BJ (cell line): ENCODE results near the gene RPL10. TPM values are rescaled to one million over a fixed set of nuclear protein-coding genes. Genes with fewer than 3 reads are reported as not detected.
A peak's percentile ranks its signal among the peaks of the same experiment; 100 is the strongest.

Source experiments
- CTCF ChIA-PET: fragments of 350-600 bp; formaldehyde crosslinking; extraction: SDS; loops from one replicate; lab custom pipeline; 2021; ENCODE audit warnings: antibody characterized with exemption, inconsistent platforms; lab: Yijun Ruan, JAX
- POLR2A ChIA-PET: fragments of 300-600 bp; sonication (Branson Sonifier 250); formaldehyde crosslinking; extraction: SDS; loops from one replicate; lab custom pipeline; 2021; ENCODE audit warnings: antibody characterized with exemption; lab: Charles Lee
- DNase-seq: peaks from one replicate; pipeline ENCODE4 v3.0.0-alpha.2; 2011; ENCODE audit warnings: low read depth
- H3K27me3 ChIP-seq: 2 replicates; pipeline ENCODE4 v1.6.0; 2011; ENCODE audit warnings: low read length; ENCODE audit not compliant: control insufficient read depth, insufficient read depth
- H3K36me3 ChIP-seq: 2 replicates; pipeline ENCODE4 v1.5.1; 2011; ENCODE audit warnings: low read length; ENCODE audit not compliant: control insufficient read depth, insufficient read depth
- H3K4me3 ChIP-seq: 2 replicates; pipeline ENCODE4 v1.5.1; 2011; ENCODE audit warnings: low read depth, mild to moderate bottlenecking, control low read depth, low read length
- polyA plus RNA-seq: library from polyadenylated mRNA; depleted of rRNA; stranded (reverse); fragments of >200 nt; gene quantifications from 2 replicates; pipeline ENCODE4 v1.2.3, GENCODE V29; 2011
- TF ChIP-seq, protein P1 (sequence below): IDR thresholded peaks from 2 replicates; pipeline ENCODE4 v1.5.1; 2011; ENCODE audit warnings: low read depth, mild to moderate bottlenecking, control low read depth, inconsistent platforms, low read length, moderate library complexity; ENCODE audit not compliant: insufficient read depth

Gene RPL10
- polyA plus RNA-seq, 1 experiment, result 7,037 TPM

DNA sequence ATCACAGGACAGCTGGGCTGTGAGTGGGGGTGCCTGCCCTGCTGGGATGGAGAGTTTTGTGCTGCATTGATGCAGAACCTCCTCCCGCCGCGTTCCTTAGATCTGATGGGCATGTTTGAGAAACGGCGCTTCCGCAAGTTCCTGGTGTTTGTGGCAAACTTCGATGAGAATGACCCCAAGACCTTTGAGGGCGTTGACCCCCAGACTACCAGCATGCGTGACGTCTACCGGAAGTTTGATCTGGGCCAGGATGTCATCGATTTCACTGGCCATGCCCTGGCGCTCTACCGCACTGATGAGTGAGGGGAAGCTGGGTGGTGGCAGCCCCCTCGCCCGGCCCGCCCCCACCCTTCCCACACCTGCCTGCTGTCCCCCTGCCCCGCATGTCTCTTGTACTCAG is 41.7 kb downstream of the RPL10 start:
- no peak for DNase-seq
- POLR2A ChIA-PET, result no interaction called here
- CTCF ChIA-PET, result no interaction called here
- no peaks in the 10 kb centered on the region for H3K27me3 ChIP-seq
- H3K36me3 ChIP-seq, result peaks cover 17% of the 10 kb centered on the region
- TF ChIP-seq, protein P1, sequence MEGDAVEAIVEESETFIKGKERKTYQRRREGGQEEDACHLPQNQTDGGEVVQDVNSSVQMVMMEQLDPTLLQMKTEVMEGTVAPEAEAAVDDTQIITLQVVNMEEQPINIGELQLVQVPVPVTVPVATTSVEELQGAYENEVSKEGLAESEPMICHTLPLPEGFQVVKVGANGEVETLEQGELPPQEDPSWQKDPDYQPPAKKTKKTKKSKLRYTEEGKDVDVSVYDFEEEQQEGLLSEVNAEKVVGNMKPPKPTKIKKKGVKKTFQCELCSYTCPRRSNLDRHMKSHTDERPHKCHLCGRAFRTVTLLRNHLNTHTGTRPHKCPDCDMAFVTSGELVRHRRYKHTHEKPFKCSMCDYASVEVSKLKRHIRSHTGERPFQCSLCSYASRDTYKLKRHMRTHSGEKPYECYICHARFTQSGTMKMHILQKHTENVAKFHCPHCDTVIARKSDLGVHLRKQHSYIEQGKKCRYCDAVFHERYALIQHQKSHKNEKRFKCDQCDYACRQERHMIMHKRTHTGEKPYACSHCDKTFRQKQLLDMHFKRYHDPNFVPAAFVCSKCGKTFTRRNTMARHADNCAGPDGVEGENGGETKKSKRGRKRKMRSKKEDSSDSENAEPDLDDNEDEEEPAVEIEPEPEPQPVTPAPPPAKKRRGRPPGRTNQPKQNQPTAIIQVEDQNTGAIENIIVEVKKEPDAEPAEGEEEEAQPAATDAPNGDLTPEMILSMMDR, result no peak
- H3K4me3 ChIP-seq, result no peak overlapping the region

DNA sequence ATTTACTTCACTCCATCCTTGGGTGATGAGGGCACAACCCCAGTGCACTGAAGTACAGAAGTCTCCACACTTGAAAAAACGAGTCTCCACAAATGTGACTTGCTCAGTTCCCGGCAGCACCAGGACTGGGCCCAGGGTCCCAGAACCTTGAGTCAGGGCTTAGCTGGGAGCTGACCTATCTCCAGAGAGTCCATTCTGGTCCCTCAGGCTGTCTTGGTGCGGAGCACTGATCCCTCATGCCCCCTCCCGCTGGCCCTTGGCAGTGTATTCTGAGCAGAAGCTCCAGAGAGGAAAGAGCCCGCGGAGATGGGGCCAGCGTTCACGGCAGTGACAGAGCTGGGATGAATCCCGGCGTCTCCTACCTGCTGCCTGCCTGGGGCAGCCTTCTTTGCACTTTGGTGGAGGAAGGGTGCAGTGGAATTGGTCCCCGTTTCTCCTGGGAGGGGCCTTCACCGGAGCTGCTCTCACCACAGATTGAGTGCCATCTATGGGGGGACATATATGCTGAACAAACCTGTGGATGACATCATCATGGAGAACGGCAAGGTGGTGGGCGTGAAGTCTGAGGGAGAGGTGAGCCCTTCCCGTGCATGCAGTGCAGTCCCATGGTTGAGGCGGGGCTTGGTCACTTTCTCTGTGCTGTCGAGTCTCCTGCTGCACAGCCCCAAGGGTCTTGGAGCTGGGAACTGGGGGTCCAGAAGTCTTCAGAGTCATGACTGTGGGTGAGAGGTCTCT is 42.6 kb downstream of the RPL10 start:
- Histone ChIP-seq H3K36me3 (peaks cover 12% of the 10 kb centered on the region), H3K27me3 (no peaks in the 10 kb centered on the region), H3K4me3 (no peak overlapping the region)
- DNase-seq, result no peak
- ChIA-PET POLR2A (no interaction called here), CTCF (interaction anchor here (1.2 kb wide), 1 partner anchor 42 kb away, joined by 4 read pairs; no protein-coding TSS in a partner anchor)
- TF ChIP-seq, protein P1, result no peak

DNA sequence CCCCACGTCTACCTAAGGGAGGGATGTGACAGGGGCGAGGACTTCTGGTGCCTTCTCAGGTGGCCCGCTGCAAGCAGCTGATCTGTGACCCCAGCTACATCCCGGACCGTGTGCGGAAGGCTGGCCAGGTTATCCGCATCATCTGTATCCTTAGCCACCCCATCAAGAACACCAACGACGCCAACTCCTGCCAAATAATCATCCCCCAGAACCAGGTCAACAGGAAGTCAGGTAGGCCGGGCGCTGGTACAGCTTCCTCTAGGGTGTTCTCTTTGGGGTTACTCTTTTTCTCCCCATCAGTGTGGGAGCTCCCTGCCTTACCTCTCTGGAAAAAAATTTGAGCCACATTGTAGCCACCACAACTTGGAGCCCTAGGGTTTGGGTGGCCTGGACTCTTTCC is 43.4 kb downstream of the RPL10 start:
- ChIA-PET POLR2A (no interaction called here), CTCF (interaction anchor here (1.1 kb wide), 1 partner anchor 43 kb away, joined by 4 read pairs; the partner anchor contains the start of gene RPL10)
- TF ChIP-seq, protein P1, result no peak
- Histone ChIP-seq H3K36me3 (peaks cover 13% of the 10 kb centered on the region), H3K27me3 (no peaks in the 10 kb centered on the region), H3K4me3 (no peak overlapping the region)
- DNase-seq, result no peak

DNA sequence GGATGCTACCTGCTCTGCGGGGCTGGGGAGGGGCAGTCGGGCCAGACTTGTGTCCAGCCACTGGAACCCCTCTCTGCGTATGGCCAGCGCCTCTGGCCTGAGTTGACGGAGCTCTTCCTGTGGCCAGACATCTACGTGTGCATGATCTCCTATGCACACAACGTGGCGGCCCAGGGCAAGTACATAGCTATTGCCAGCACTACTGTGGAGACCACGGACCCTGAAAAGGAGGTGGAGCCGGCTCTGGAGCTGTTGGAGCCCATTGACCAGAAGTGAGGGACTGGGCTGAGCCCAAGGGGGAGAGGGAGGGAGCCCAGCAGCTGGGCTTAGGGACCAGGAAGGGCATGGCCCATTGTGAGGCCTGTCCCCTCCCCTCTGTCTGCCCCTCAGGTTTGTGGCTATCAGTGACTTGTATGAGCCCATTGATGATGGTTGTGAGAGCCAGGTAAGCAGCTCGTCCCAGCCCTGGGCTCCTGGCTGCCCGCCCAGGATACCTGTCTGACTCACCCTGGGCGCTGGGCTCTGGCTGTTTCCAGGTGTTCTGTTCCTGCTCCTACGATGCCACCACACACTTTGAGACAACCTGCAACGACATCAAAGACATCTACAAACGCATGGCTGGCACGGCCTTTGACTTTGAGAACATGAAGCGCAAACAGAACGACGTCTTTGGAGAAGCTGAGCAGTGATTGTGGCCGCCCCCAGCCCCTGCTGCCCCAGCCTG is 44.0 kb downstream of the RPL10 start:
- H3K36me3 ChIP-seq, result peaks cover 13% of the 10 kb centered on the region
- ChIA-PET CTCF (interaction anchor here (1.1 kb wide), 1 partner anchor 43 kb away, joined by 4 read pairs; the partner anchor contains the start of gene RPL10), POLR2A (no interaction called here)
- TF ChIP-seq, protein P1, result no peak
- H3K4me3 ChIP-seq, result no peak overlapping the region
- H3K27me3 ChIP-seq, result no peaks in the 10 kb centered on the region
- no peak for DNase-seq

DNA sequence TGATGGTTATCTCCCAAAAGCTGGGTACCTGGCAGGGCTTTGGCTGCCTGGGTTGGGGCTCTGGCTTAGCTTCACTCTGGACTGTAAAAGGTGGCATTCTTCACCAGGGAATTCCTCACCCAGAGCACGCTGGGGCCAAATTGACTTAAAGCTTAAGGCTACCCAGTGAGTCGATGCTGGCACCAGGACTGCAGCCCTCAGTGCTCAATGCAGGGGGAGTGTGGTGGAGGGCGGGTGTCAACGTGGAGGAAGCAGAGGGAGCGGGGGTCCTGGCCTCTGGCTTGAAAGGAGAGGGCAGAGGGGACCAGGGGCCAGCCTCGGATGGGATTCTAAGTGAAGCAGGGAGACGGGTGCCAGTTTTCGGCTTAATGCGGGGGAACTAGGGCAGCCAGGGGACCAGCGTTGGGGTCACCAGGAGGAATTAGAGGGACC is 45.3 kb downstream of the RPL10 start:
- TF ChIP-seq, protein P1, result no peak
- POLR2A ChIA-PET, result no interaction called here
- H3K27me3 ChIP-seq, result no peaks in the 10 kb centered on the region
- H3K4me3 ChIP-seq, result peak overlapping the region; percentile 26
- peaks cover 13% of the 10 kb centered on the region for H3K36me3 ChIP-seq
- CTCF ChIA-PET, result no interaction called here
- no peak for DNase-seq
